AG08396 (cell line): ENCODE measurements around the gene RUSF1.
"Not testable (repeated sequence)": the region's sequence is repeated elsewhere in the genome, so short reads cannot be mapped to it uniquely, and the experiment has no call there.

ENCODE experiments used
- DNase-seq: peaks from one replicate; pipeline ENCODE4 v3.0.0; 2012; ENCODE audit warnings: low spot score, mixed read lengths

RUSF1 gene

GRCh38 chr16:31452631-31453106 lies 55.5 kb downstream of the RUSF1 start:
- DNase-seq, result peak; percentile 77

GRCh38 chr16:31451681-31452351 lies 56.4 kb downstream of the RUSF1 start:
- DNase-seq, result peak; percentile 81

GRCh38 chr16:31451201-31451600 lies 57.0 kb downstream of the RUSF1 start:
- no peak for DNase-seq

- not testable (repeated sequence) for DNase-seq
Observed at GRCh38 chr16:31445931-31446330, 62.3 kb downstream of the RUSF1 start.

GRCh38 chr16:31441956-31442355 lies 66.2 kb downstream of the RUSF1 start:
- no peak for DNase-seq

GRCh38 chr16:31440516-31441184 lies 67.5 kb downstream of the RUSF1 start:
- DNase-seq, result no peak

GRCh38 chr16:31439519-31439918 lies 68.7 kb downstream of the RUSF1 start:
- no peak for DNase-seq
